Right lobe of liver (tissue), 6 donors: ENCODE data around the gene TENM4. TPM values are rescaled to one million over a fixed set of nuclear protein-coding genes. Genes with fewer than 3 reads are reported as not detected.

Source experiments
- ATAC-seq, 4 donors: fragments of 200-7000 bp; cut with Tn5 transposase; one replicate each; pipeline ENCODE4 v1.9.1; 2020; ENCODE audit warnings: mild to moderate bottlenecking in 4 of 4, moderate library complexity in 4 of 4
- DNase-seq, 3 donors: peaks; one replicate each; pipeline ENCODE4 v3.0.0-alpha.2; 2020
- H3K27ac ChIP-seq, 3 donors: fragments of 200-600 bp; one replicate each; pipeline ENCODE4 v1.8.0; 2022
- H3K27me3 ChIP-seq, 2 donors: fragments of 200-600 bp; one replicate each; pipeline ENCODE4 v1.8.0; 2022
- H3K36me3 ChIP-seq, 4 donors: fragments of 200-600 bp; sonication (generic) in 1 of 4; one replicate each; pipeline versions ENCODE4 v1.5.1 to v1.8.0; 2017 to 2022; ENCODE audit warnings: control low read depth in 1 of 4
- H3K4me1 ChIP-seq, 4 donors: fragments of 200-600 bp; sonication (generic) in 1 of 4; one replicate each; pipeline versions ENCODE4 v1.5.1 to v1.8.0; 2017 to 2022; ENCODE audit warnings: control low read depth in 1 of 4
- H3K4me3 ChIP-seq, 3 donors: fragments of 200-600 bp; one replicate each; pipeline ENCODE4 v1.8.0; 2022
- H3K9me3 ChIP-seq, 4 donors: fragments of 200-600 bp; sonication (generic) in 1 of 4; one replicate each; pipeline versions ENCODE4 v1.5.1 to v1.8.0; 2017 to 2022; ENCODE audit warnings: control low read depth in 1 of 4
- POLR2A ChIP-seq: fragments of 450-650 bp; IDR thresholded peaks from one replicate; pipeline ENCODE4 v1.6.1; 2017; ENCODE audit warnings: antibody characterized with exemption, mild to moderate bottlenecking
- WGBS: methylation state at CpG from one replicate; pipeline ENCODE4 v1.1.6; 2018; ENCODE audit warnings: low coverage, low lambda C conversion rate; ENCODE audit not compliant: insufficient coverage; ENCODE audit errors: missing lambda C conversion rate; 5-methylcytosine and 5-hydroxymethylcytosine counted together
- intact Hi-C, 2 donors: fragments of 100-400 bp; cut with DNase I; formaldehyde crosslinking; loops; one replicate each; pipeline versions ENCODE4 v1.11.2 to v1.14.1; 2022
- total RNA-seq, 6 experiments: library from RNA; depleted of rRNA in 2 of 6; stranded (reverse); fragments of >200 nt in 2 of 6; fragmentation: NEBNext Ultra II Directional in 3 of 6; extraction: Animal tissue kit (Norgen Biotek cat#: 25700) in 3 of 6; gene quantifications; one replicate each; pipeline versions ENCODE4 v1.1.0 to v1.2.4, GENCODE V29; 2016 to 2023
- TF ChIP-seq, protein P1 (sequence below), 4 donors: fragments of 200-600 bp in 3 of 4; fragments of 450-650 bp in 1 of 4; IDR thresholded peaks; one replicate each; pipeline versions ENCODE4 v1.5.1 to v1.8.0; 2016 to 2022; ENCODE audit warnings: antibody characterized with exemption in 4 of 4, mild to moderate bottlenecking in 2 of 4
- donor health status: DM: no; HTN: yes; CAD: no.
- donor health status: DM: no; HTN: no; CAD: no.
- donor health status: DM: no; HTN: no; CAD: no.
- donor health status: DM: no; HTN: yes; CAD: no.
- donor health status: DM: no; HTN: yes; CAD: no.

The TENM4 gene
- total RNA-seq, 6 experiments from 2014 or later = 0.04 to 0.58 (median 0.14) TPM; not detected in 2

DNA sequence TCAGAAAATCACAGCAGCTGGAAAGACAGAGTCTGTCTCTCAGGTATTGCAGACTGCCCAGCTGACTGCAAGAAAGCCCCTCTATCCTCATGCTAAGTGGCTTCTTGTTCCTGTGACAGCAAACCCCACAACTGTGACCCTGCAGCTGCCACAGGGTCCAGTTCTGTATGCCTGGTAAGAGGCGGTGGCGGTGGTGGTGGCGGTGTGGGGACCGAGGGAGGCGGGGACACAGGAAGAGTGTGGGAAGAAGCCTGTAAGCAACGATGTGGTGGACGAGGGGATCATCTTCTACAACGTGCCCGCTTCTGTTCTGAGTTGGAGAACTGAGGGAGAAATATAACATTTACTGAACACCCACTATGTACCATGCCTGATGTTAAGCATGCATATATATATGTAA is 112.4 kb downstream of the TENM4 start:
- H3K4me1 ChIP-seq = no peaks in the 10 kb centered on the region
- TF ChIP-seq, protein P1, sequence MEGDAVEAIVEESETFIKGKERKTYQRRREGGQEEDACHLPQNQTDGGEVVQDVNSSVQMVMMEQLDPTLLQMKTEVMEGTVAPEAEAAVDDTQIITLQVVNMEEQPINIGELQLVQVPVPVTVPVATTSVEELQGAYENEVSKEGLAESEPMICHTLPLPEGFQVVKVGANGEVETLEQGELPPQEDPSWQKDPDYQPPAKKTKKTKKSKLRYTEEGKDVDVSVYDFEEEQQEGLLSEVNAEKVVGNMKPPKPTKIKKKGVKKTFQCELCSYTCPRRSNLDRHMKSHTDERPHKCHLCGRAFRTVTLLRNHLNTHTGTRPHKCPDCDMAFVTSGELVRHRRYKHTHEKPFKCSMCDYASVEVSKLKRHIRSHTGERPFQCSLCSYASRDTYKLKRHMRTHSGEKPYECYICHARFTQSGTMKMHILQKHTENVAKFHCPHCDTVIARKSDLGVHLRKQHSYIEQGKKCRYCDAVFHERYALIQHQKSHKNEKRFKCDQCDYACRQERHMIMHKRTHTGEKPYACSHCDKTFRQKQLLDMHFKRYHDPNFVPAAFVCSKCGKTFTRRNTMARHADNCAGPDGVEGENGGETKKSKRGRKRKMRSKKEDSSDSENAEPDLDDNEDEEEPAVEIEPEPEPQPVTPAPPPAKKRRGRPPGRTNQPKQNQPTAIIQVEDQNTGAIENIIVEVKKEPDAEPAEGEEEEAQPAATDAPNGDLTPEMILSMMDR (IDR thresholded peaks at IDR 0.05) = no peak
- TF ChIP-seq POLR2A = no peak
- 56% methylated on average over 5 of the region's 9 CpGs for whole genome bisulfite sequencing
- no peaks in the 10 kb centered on the region for H3K9me3 ChIP-seq
- intact Hi-C loops = no loop called here
- DNase-seq (no peak), ATAC-seq (no peak)
- no peak overlapping the region for H3K27ac ChIP-seq
- no peaks in the 10 kb centered on the region for H3K36me3 ChIP-seq
- H3K27me3 ChIP-seq = no peaks in the 10 kb centered on the region
- H3K4me3 ChIP-seq = no peak overlapping the region

DNA sequence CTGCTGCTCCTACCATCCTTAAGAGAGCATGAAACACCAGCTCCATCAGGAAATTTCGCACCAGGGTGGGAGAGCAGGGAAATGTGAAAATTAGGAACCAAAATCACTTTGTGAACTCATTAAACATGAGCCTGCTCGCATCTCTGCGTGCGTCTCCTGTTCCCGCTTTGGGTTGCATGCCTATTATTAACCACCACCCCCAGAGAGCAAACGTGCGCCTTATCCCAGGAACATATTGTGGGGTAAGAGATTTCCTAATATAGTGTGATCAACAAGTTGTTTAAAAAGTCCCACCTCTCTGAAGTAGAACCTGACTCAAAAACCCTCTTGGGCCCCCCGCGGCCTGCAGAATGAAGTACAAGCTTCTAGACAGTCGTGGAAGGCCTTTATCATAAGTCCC is 115.0 kb downstream of the TENM4 start:
- no peaks in the 10 kb centered on the region for H3K27me3 ChIP-seq
- WGBS = 75% methylated on average over 10 of the region's 10 CpGs
- no peaks in the 10 kb centered on the region for H3K9me3 ChIP-seq
- intact Hi-C loops = no loop called here
- ATAC-seq (no peak), DNase-seq (no peak)
- no peaks in the 10 kb centered on the region for H3K4me1 ChIP-seq
- no peak for TF ChIP-seq POLR2A
- TF ChIP-seq, protein P1 (IDR thresholded peaks at IDR 0.05) = no peak
- H3K36me3 ChIP-seq = no peaks in the 10 kb centered on the region
- H3K27ac ChIP-seq = no peak overlapping the region
- no peak overlapping the region for H3K4me3 ChIP-seq

DNA sequence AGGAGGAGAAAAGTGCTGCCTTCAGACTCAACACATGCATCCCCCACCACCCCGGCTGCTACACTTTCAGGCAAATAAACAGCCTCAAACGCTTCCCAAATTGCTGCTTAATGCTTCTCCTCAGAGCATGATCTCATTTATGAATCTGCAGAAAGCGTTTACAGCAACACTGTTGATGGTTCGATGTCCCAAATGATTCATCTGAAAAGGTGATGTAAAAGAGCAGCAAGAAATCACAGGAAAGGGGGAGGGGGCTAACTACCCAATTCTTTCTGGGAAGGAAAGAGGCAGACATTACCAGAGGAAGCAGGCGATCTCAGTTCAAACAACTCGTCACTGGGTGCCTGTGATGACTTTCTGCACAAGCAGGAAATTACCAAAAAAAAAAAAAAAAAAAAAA is 119.6 kb downstream of the TENM4 start:
- no peak overlapping the region for H3K27ac ChIP-seq
- H3K27me3 ChIP-seq = no peaks in the 10 kb centered on the region
- H3K36me3 ChIP-seq = no peaks in the 10 kb centered on the region
- ATAC-seq (no peak), DNase-seq (no peak)
- TF ChIP-seq, protein P1 (IDR thresholded peaks at IDR 0.05) = no peak
- TF ChIP-seq POLR2A = no peak
- H3K4me3 ChIP-seq = no peak overlapping the region
- H3K4me1 ChIP-seq = no peaks in the 10 kb centered on the region
- intact Hi-C loops = no loop called here
- WGBS = 45% methylated on average over 4 of the region's 6 CpGs
- H3K9me3 ChIP-seq = no peaks in the 10 kb centered on the region

DNA sequence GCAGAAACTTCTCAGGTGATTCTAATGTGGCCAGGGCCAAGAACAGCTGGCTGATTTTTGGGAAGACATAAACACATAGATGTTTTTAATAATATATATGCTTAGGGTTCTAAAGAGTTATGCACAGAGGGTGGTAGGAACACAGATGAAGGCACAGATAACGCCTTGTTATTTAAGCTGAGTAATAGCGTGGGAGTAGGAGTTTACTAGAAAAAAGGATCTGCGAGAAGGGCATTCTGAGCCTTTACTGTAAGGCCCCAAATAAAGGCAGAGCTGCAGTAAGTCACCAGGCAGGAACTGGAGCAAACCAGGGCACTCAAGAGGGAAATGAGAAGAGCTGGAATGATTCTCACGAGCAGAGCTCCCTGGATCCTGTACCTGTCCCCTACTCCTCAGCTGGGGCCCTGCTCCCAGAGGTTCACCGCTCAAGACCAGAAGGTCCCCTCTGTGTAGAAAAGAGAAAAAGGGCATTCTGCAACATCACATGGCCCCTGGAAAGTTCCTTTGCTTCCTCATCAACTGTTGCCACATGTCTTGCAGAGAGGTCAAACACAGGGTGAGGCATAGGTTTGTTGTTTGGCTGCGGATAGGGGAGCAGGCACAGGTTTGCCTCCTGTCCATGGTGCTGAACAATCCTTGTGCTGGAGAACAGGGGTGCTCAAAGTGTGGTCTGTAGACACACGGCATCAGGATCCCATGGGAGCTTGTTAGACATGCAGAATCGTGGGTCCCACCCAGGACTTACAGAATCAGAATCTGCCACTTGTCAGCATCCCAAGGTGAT is 125.7 kb downstream of the TENM4 start:
- no peak for TF ChIP-seq POLR2A
- TF ChIP-seq, protein P1 (IDR thresholded peaks at IDR 0.05) = no peak
- Histone ChIP-seq H3K27me3 (no peaks in the 10 kb centered on the region), H3K9me3 (no peaks in the 10 kb centered on the region), H3K4me3 (no peak overlapping the region), H3K27ac (no peak overlapping the region), H3K36me3 (no peaks in the 10 kb centered on the region), H3K4me1 (no peaks in the 10 kb centered on the region)
- DNase-seq (no peak), ATAC-seq (peak in 1 of 4 donors; percentile 20)
- intact Hi-C loops = no loop called here
- WGBS = 51% methylated on average over 5 of the region's 8 CpGs
